GM12865 (cell line): ENCODE measurements around the gene LAMC2.

ENCODE experiments used
- DNase-seq: peaks from one replicate; pipeline ENCODE4 v3.0.0; 2010; ENCODE audit warnings: low read depth
- H3K4me3 ChIP-seq: 2 replicates; pipeline ENCODE4 v1.5.1; 2011; ENCODE audit warnings: mild to moderate bottlenecking, low read depth, low read length, control low read depth
- TF ChIP-seq, protein P1 (sequence below): IDR thresholded peaks from 2 replicates; pipeline ENCODE4 v1.5.1; 2011; ENCODE audit warnings: low read length, control low read depth, low read depth, inconsistent platforms; ENCODE audit not compliant: insufficient read depth; ENCODE audit errors: missing control alignments

The LAMC2 gene

GRCh38 chr1:183179033-183179432 lies 7.0 kb upstream of the LAMC2 start:
- DNase-seq = no peak
- TF ChIP-seq, protein P1, sequence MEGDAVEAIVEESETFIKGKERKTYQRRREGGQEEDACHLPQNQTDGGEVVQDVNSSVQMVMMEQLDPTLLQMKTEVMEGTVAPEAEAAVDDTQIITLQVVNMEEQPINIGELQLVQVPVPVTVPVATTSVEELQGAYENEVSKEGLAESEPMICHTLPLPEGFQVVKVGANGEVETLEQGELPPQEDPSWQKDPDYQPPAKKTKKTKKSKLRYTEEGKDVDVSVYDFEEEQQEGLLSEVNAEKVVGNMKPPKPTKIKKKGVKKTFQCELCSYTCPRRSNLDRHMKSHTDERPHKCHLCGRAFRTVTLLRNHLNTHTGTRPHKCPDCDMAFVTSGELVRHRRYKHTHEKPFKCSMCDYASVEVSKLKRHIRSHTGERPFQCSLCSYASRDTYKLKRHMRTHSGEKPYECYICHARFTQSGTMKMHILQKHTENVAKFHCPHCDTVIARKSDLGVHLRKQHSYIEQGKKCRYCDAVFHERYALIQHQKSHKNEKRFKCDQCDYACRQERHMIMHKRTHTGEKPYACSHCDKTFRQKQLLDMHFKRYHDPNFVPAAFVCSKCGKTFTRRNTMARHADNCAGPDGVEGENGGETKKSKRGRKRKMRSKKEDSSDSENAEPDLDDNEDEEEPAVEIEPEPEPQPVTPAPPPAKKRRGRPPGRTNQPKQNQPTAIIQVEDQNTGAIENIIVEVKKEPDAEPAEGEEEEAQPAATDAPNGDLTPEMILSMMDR = no peak
- H3K4me3 ChIP-seq = no peak overlapping the region

- TF ChIP-seq, protein P1 = no peak
- DNase-seq = peak; percentile 50
- H3K4me3 ChIP-seq = peak overlapping the region; percentile 9; the same call in 1 of the 2 replicates
Measured at GRCh38 chr1:183180218-183180617, 5.8 kb upstream of the LAMC2 start.

- TF ChIP-seq, protein P1 = no peak
- peak; percentile 82 for DNase-seq
- peak overlapping the region; percentile 9; the same call in 1 of the 2 replicates for H3K4me3 ChIP-seq
Measured at GRCh38 chr1:183180634-183181056, 5.4 kb upstream of the LAMC2 start.

- DNase-seq = no peak
- TF ChIP-seq, protein P1 = no peak
- no peak overlapping the region for H3K4me3 ChIP-seq
Measured at GRCh38 chr1:183186841-183187240, 777 bp downstream of the LAMC2 start.

- H3K4me3 ChIP-seq = no peak overlapping the region
- DNase-seq = no peak
- TF ChIP-seq, protein P1 = no peak
Measured at GRCh38 chr1:183188240-183188639, 2.2 kb downstream of the LAMC2 start.

DNA sequence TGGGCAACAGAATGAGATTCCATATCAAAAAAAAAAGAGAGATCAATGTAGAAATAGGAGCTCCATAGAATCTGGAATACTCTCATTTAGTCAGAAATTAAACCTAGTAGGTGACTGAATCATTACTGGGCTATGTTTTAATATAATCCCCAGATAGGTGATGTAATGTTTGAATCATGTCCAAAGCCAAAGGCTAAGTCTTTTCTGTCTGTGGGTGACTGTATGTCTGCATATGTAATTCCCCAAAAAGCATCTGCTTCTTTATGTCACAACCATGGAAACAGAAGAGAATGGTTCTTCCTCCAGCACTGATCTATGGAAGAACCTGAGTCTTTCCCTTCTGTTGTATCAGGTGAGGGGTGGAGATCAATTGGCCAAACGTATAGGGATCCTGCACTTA lies 5.8 kb downstream of the LAMC2 start:
- no peak for DNase-seq
- TF ChIP-seq, protein P1 = no peak
- H3K4me3 ChIP-seq = no peak overlapping the region

DNA sequence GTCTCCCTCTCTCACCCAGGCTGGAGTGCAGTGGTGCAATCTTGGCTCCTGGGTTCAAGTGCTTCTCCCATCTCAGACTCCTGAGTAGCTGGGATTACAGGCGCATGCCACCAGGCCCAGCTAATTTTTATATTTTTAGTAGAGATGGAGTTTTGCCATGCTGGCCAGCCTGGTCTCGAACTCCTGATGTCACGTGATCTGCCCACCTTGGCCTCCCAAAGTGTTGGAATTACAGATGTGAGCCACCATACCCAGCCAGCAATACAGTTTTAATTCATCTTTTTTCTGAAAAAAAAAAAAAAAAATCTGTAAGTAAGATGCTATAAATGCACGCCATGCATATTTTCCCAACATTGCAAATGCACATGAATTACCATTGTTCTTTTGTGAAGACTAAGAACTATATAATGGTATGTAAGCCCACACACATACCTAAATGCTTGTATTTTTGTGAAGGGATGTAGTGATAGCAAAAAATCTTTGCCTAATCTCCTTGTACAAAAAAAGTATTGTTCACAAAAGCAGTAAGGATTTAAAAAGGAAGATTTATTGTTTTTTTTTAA lies 8.0 kb downstream of the LAMC2 start:
- TF ChIP-seq, protein P1 = no peak
- H3K4me3 ChIP-seq = no peak overlapping the region
- no peak for DNase-seq
